Endothelial cell of umbilical vein (primary cell): ENCODE data around the gene ADARB1. TPM values are rescaled to one million over a fixed set of nuclear protein-coding genes. Genes with fewer than 3 reads are reported as not detected.

Experiments used
- BruUV-seq: library from RNA; stranded (reverse); fragments of 400-500 nt; replicated peaks from 2 replicates; lab custom pipeline; 2021; lab: Mats Ljungman, UMichigan
- CTCF ChIA-PET: fragments of 300-600, 350-600 bp; sonication (Branson Sonifier 250); formaldehyde crosslinking; loops from one replicate; lab custom pipeline; 2021; ENCODE audit warnings: antibody characterized with exemption, inconsistent platforms; lab: Charles Lee
- POLR2A ChIA-PET: fragments of 300-600, 350-600 bp; sonication (Branson Sonifier 250); formaldehyde crosslinking; loops from one replicate; lab custom pipeline; 2021; ENCODE audit warnings: antibody characterized with exemption, inconsistent platforms; lab: Charles Lee
- DNase-seq: peaks from one replicate; pipeline ENCODE4 v3.0.0-alpha.2; 2011; ENCODE audit warnings: low read depth, low spot score
- FAIRE-seq: peaks from 2 replicates; lab custom pipeline; 2011; peaks lifted over from hg19 to GRCh38; lab: Jason Lieb, UNC
- H2AFZ ChIP-seq: 2 replicates; pipeline ENCODE4 v1.6.0; 2012; ENCODE audit warnings: low read depth, low read length, control low read depth, inconsistent platforms
- H3K27ac ChIP-seq: 2 replicates; pipeline ENCODE4 v1.5.1; 2011; ENCODE audit warnings: low read depth, mild to moderate bottlenecking, control low read depth, low read length, moderate library complexity; ENCODE audit not compliant: insufficient read depth
- H3K27me3 ChIP-seq, 2 experiments: 2 replicates each; pipeline versions ENCODE4 v1.6.0 to v1.6.1; 2011; ENCODE audit warnings: low read length in 2 of 2, mixed read lengths in 1 of 2; ENCODE audit not compliant: control insufficient read depth in 2 of 2, insufficient read depth in 2 of 2
- H3K36me3 ChIP-seq, 2 experiments: 2 replicates in 1 of 2; 3 replicates in 1 of 2; pipeline ENCODE4 v1.5.1; 2011; ENCODE audit warnings: low read length in 2 of 2, mild to moderate bottlenecking in 1 of 2, moderate library complexity in 1 of 2; ENCODE audit not compliant: control insufficient read depth in 2 of 2, insufficient read depth in 2 of 2; ENCODE audit errors: extremely low read depth in 1 of 2
- H3K4me1 ChIP-seq: 3 replicates; pipeline ENCODE4 v1.5.1; 2011; ENCODE audit warnings: mild to moderate bottlenecking, low read length; ENCODE audit not compliant: control insufficient read depth, insufficient read depth; ENCODE audit errors: extremely low read depth
- H3K4me2 ChIP-seq: 2 replicates; pipeline ENCODE4 v1.6.1; 2011; ENCODE audit warnings: low read length, control low read depth, mixed read lengths; ENCODE audit not compliant: insufficient read depth
- H3K4me3 ChIP-seq, 3 experiments: fragments of 200-600 bp in 1 of 3; sonication (generic), shearing (Covaris generic) in 1 of 3; replicated peaks in 1 of 3; 2 replicates each; pipeline ENCODE4 v1.5.1; 2011 to 2016; ENCODE audit warnings: control low read depth in 3 of 3, low read length in 3 of 3, mild to moderate bottlenecking in 2 of 3, inconsistent platforms in 1 of 3, low read depth in 1 of 3, moderate library complexity in 1 of 3; ENCODE audit not compliant: insufficient read depth in 1 of 3
- H3K79me2 ChIP-seq: 2 replicates; pipeline ENCODE4 v1.6.0; 2012; ENCODE audit warnings: low read length, inconsistent platforms; ENCODE audit not compliant: control insufficient read depth, insufficient read depth
- H3K9ac ChIP-seq: replicated peaks from 2 replicates; pipeline ENCODE3; 2011; ENCODE audit warnings: low read length, control low read depth; ENCODE audit not compliant: insufficient read depth; ENCODE audit errors: extremely low read depth
- H3K9me1 ChIP-seq: replicated peaks from 3 replicates; pipeline ENCODE4 v1.6.0; 2011; ENCODE audit warnings: mild to moderate bottlenecking, low read length; ENCODE audit not compliant: control insufficient read depth, insufficient read depth; ENCODE audit errors: extremely low read depth
- H3K9me3 ChIP-seq: replicated peaks from 2 replicates; pipeline ENCODE4 v1.5.1; 2012; ENCODE audit warnings: low read length, inconsistent platforms; ENCODE audit not compliant: control insufficient read depth, insufficient read depth
- H4K20me1 ChIP-seq: replicated peaks from 2 replicates; pipeline ENCODE3; 2011; ENCODE audit warnings: mild to moderate bottlenecking, low read length; ENCODE audit not compliant: control insufficient read depth, insufficient read depth; ENCODE audit errors: extremely low read depth
- CTCF ChIP-seq, 2 donors: IDR thresholded peaks; 1 replicate in 1 of 2; 2 replicates in 1 of 2; pipeline ENCODE4 v1.5.1; 2011; ENCODE audit warnings: low read length in 2 of 2, mild to moderate bottlenecking in 2 of 2, moderate library complexity in 2 of 2, control low read depth in 1 of 2, inconsistent platforms in 1 of 2, low read depth in 1 of 2; ENCODE audit not compliant: insufficient read depth in 1 of 2; ENCODE audit errors: extremely low read depth in 1 of 2
- EZH2 ChIP-seq: IDR thresholded peaks from 2 replicates; pipeline ENCODE4 v1.6.1; 2012; ENCODE audit warnings: borderline replicate concordance, low read depth, mild to moderate bottlenecking, moderate library complexity, low read length, inconsistent platforms; ENCODE audit not compliant: severe bottlenecking
- FOS ChIP-seq: IDR thresholded peaks from 2 replicates; pipeline ENCODE4 v1.6.1; 2011; ENCODE audit warnings: mild to moderate bottlenecking, low read length, moderate library complexity, borderline replicate concordance; ENCODE audit not compliant: insufficient read depth
- GATA2 ChIP-seq: IDR thresholded peaks from 2 replicates; pipeline ENCODE4 v1.7.0; 2011; ENCODE audit warnings: low read depth, mild to moderate bottlenecking, moderate library complexity, mixed read lengths, low read length; ENCODE audit not compliant: insufficient read length, insufficient read depth
- JUN ChIP-seq: IDR thresholded peaks from 2 replicates; pipeline ENCODE4 v1.6.1; 2011; ENCODE audit warnings: borderline replicate concordance, low read depth; ENCODE audit not compliant: insufficient read length, insufficient read depth
- MAX ChIP-seq: IDR thresholded peaks from 2 replicates; pipeline ENCODE4 v1.6.1; 2011; ENCODE audit not compliant: insufficient read depth, insufficient read length
- MYC ChIP-seq: IDR thresholded peaks from one replicate; pipeline ENCODE4 v1.6.1; 2011; ENCODE audit warnings: mild to moderate bottlenecking, low read depth, low read length
- POLR2A ChIP-seq: IDR thresholded peaks from 2 replicates; pipeline ENCODE4 v1.6.1; 2012; ENCODE audit warnings: low read depth, mild to moderate bottlenecking, control low read depth, low read length
- POLR2AphosphoS5 ChIP-seq: IDR thresholded peaks from 2 replicates; pipeline ENCODE4 v1.6.1; 2012; ENCODE audit warnings: low read depth, mild to moderate bottlenecking, control low read depth, low read length, moderate library complexity; ENCODE audit not compliant: insufficient read depth
- dilution Hi-C: fragments of 300-500 bp; cut with MboI; formaldehyde crosslinking; loops from one replicate; pipeline ENCODE4 v1.15.0; 2019; ENCODE audit warnings: low sequenced_read_pairs; ENCODE audit not compliant: extremely low pct_ligation_motif_present
- intact Hi-C: fragments of 100-400 bp; cut with micrococcal nuclease; formaldehyde crosslinking; loops from one replicate; pipeline ENCODE4 v1.10.0; 2022
- polyA plus RNA-seq, 4 experiments: library from polyadenylated mRNA; depleted of rRNA in 3 of 4; stranded (reverse) in 3 of 4; unstranded in 1 of 4; fragments of >200 nt; gene quantifications; 2 replicates each; pipeline versions ENCODE4 v1.2.1 to v1.2.3, GENCODE V29; 2011 to 2012; ENCODE audit warnings: missing spikeins in 1 of 4
- total RNA-seq: library from RNA; stranded (reverse); gene quantifications from 2 replicates; pipeline ENCODE4 v1.2.3, GENCODE V29; 2021

Gene ADARB1
- total and polyA plus RNA-seq, 2 donors (not counting 3 experiments of a cell fraction or from before 2014, with no cell fraction given) = 32.5 to 54.3 TPM

GRCh38 chr21:45042664-45043161 is 31.7 kb upstream of the ADARB1 start:
- H4K20me1 ChIP-seq = no peaks in the 10 kb centered on the region
- peaks cover 5 to 6% of the 10 kb centered on the region in 2 experiments for H3K27me3 ChIP-seq
- intact Hi-C loops = no loop called here
- TF ChIP-seq FOS (no peak), EZH2 (no peak), POLR2A (no peak)
- H3K36me3 ChIP-seq = no peaks in the 10 kb centered on the region
- dilution Hi-C loops = no loop called here
- BruUV-seq = no TSS peak
- FAIRE-seq (no peak), DNase-seq (no peak)
- ChIA-PET POLR2A (no interaction called here), CTCF (interaction anchor here (0.9 kb wide), 1 partner anchor 94 kb away, joined by 3 read pairs; no protein-coding TSS in a partner anchor)
- H3K27ac ChIP-seq = no peak overlapping the region
- H3K79me2 ChIP-seq = no peaks in the 10 kb centered on the region
- H3K4me1 ChIP-seq = no peaks in the 10 kb centered on the region
- H3K9me1 ChIP-seq = no peaks in the 10 kb centered on the region
- no peak overlapping the region for H3K9ac ChIP-seq
- no peak overlapping the region for H3K4me3 ChIP-seq
- H3K4me2 ChIP-seq = no peak overlapping the region
- no peaks in the 10 kb centered on the region for H3K9me3 ChIP-seq
- H2AFZ ChIP-seq = no peak overlapping the region

GRCh38 chr21:45043541-45044020 is 30.8 kb upstream of the ADARB1 start:
- Histone ChIP-seq H3K4me3 (no peak overlapping the region), H3K9ac (no peak overlapping the region), H3K4me2 (no peak overlapping the region), H3K27me3 (peaks cover 5 to 6% of the 10 kb centered on the region in 2 experiments), H3K9me3 (no peaks in the 10 kb centered on the region), H3K4me1 (no peaks in the 10 kb centered on the region), H3K9me1 (no peaks in the 10 kb centered on the region), H4K20me1 (no peaks in the 10 kb centered on the region), H3K79me2 (no peaks in the 10 kb centered on the region), H3K27ac (no peak overlapping the region), H2AFZ (no peak overlapping the region), H3K36me3 (no peaks in the 10 kb centered on the region)
- POLR2A ChIA-PET = no interaction called here
- no peak for TF ChIP-seq CTCF (IDR thresholded peaks at IDR 0.05; ENCODE audit: extremely low read depth in 1 of 2, insufficient read depth in 1 of 2, low read depth in 1 of 2, low read length in 2 of 2)
- no peak for TF ChIP-seq EZH2
- TF ChIP-seq POLR2AphosphoS5 = no peak
- TF ChIP-seq MAX = no peak
- TF ChIP-seq POLR2A = no peak
- no peak for TF ChIP-seq GATA2
- TF ChIP-seq MYC = no peak
- no peak for TF ChIP-seq FOS
- TF ChIP-seq JUN = no peak
- dilution Hi-C loops (no loop called here), intact Hi-C loops (no loop called here)
- CTCF ChIA-PET = interaction anchor here (0.9 kb wide), 1 partner anchor 94 kb away, joined by 3 read pairs; no protein-coding TSS in a partner anchor
- BruUV-seq = no TSS peak
- DNase-seq (no peak), FAIRE-seq (no peak)
